GM18498 (cell line): ENCODE data around the gene CENPS.
"Not testable (repeated sequence)": the region's sequence is repeated elsewhere in the genome, so short reads cannot be mapped to it uniquely, and the experiment has no call there.

Experiments
- ATAC-seq: cut with Tn5 transposase; IDR thresholded peaks from one replicate; pipeline ENCODE4 v1.9.1; 2021; ENCODE audit warnings: mild to moderate bottlenecking, moderate library complexity; ENCODE audit not compliant: unreplicated experiment

The CENPS gene

GRCh38 chr1:10418741-10419140 lies 11.5 kb upstream of the CENPS start:
- not testable (repeated sequence) for ATAC-seq

- no peak for ATAC-seq
These were observed 10.9 kb upstream of the CENPS start for GRCh38 chr1:10419351-10419750.

- ATAC-seq = no peak
These were observed 8.6 kb upstream of the CENPS start for GRCh38 chr1:10421637-10422036.

GRCh38 chr1:10424034-10424433 lies 6.2 kb upstream of the CENPS start:
- ATAC-seq = no peak

- no peak for ATAC-seq
These were observed 5.6 kb upstream of the CENPS start for GRCh38 chr1:10424651-10425050.

GRCh38 chr1:10425826-10426534 lies 4.3 kb upstream of the CENPS start:
- not testable (repeated sequence) for ATAC-seq

GRCh38 chr1:10426535-10426848 lies 3.7 kb upstream of the CENPS start:
- ATAC-seq = not testable (repeated sequence)

- ATAC-seq = no peak
These were observed 1.2 kb upstream of the CENPS start for GRCh38 chr1:10428984-10429383.

GRCh38 chr1:10429868-10430215 lies 391 bp upstream of the CENPS start:
- peak; percentile 3 for ATAC-seq

- no peak for ATAC-seq
These were observed 967 bp downstream of the CENPS start for GRCh38 chr1:10431070-10431730.

- no peak for ATAC-seq
These were observed 2.9 kb downstream of the CENPS start for GRCh38 chr1:10432910-10433700.

GRCh38 chr1:10433790-10434189 lies 3.6 kb downstream of the CENPS start:
- ATAC-seq = no peak

- ATAC-seq = no peak
These were observed 4.4 kb downstream of the CENPS start for GRCh38 chr1:10434590-10434989.

GRCh38 chr1:10437052-10437451 lies 6.8 kb downstream of the CENPS start:
- no peak for ATAC-seq

- no peak for ATAC-seq
These were observed 8.5 kb downstream of the CENPS start for GRCh38 chr1:10438677-10439163.

GRCh38 chr1:10440305-10440704 lies 10.1 kb downstream of the CENPS start:
- ATAC-seq = no peak

GRCh38 chr1:10440794-10441193 lies 10.6 kb downstream of the CENPS start:
- ATAC-seq = no peak

- ATAC-seq = no peak
These were observed 14.0 kb downstream of the CENPS start for GRCh38 chr1:10444248-10444647.

GRCh38 chr1:10444795-10445397 lies 14.7 kb downstream of the CENPS start:
- no peak for ATAC-seq

GRCh38 chr1:10446790-10447422 lies 16.7 kb downstream of the CENPS start:
- no peak for ATAC-seq

- ATAC-seq = no peak
These were observed 19.5 kb downstream of the CENPS start, which contains the start of gene CORT for GRCh38 chr1:10449751-10450150. Gene CORT (plus strand): TSS chr1:10450031. CDS start chr1:10450224, 193 bp downstream.
